GM12878 (cell line): ENCODE data around the gene CA9. TPM values are rescaled to one million over a fixed set of nuclear protein-coding genes. Genes with fewer than 3 reads are reported as not detected.

Experiments used
- ATAC-seq: fragments of 200-7000 bp; cut with Tn5 transposase; 3 replicates; pipeline ENCODE4 v1.9.1; 2020; ENCODE audit warnings: mild to moderate bottlenecking, moderate library complexity
- BruUV-seq: library from RNA; stranded (reverse); fragments of 400-500 nt; replicated peaks from 2 replicates; lab custom pipeline; 2021; lab: Mats Ljungman, UMichigan
- CTCF ChIA-PET: fragments of 300-600 bp; sonication (Branson Sonifier 250); formaldehyde crosslinking; extraction: SDS; loops from one replicate; lab custom pipeline; 2021; ENCODE audit warnings: inconsistent platforms; lab: Yijun Ruan, JAX
- POLR2A ChIA-PET: fragments of 350-600 bp; formaldehyde crosslinking; extraction: SDS; loops from one replicate; lab custom pipeline; 2021; ENCODE audit warnings: inconsistent platforms; lab: Charles Lee
- RAD21 ChIA-PET: fragments of 300-600 bp; sonication (Branson Sonifier 250); formaldehyde crosslinking; loops from one replicate; lab custom pipeline; 2023; ENCODE audit warnings: antibody characterized with exemption; ENCODE audit not compliant: unreplicated experiment; lab: Charles Lee
- SMC1A ChIA-PET: fragments of 300-600 bp; sonication (Branson Sonifier 250); formaldehyde crosslinking; loops from one replicate; lab custom pipeline; 2023; ENCODE audit not compliant: unreplicated experiment, uncharacterized antibody; lab: Charles Lee
- DNase-seq: peaks from one replicate; pipeline ENCODE4 v3.0.0-alpha.2; 2011; ENCODE audit warnings: low read depth, low spot score
- FAIRE-seq: peaks from 3 replicates; lab custom pipeline; 2011; peaks lifted over from hg19 to GRCh38; lab: Jason Lieb, UNC
- H2AFZ ChIP-seq: 2 replicates; pipeline ENCODE4 v1.6.0; 2011; ENCODE audit warnings: low read depth, low read length, control low read depth; ENCODE audit not compliant: control insufficient read depth
- H3K27ac ChIP-seq: 2 replicates; pipeline ENCODE4 v1.5.1; 2011; ENCODE audit warnings: control low read depth; ENCODE audit not compliant: control insufficient read depth, insufficient read depth
- H3K27me3 ChIP-seq, 2 experiments: replicated peaks in 1 of 2; 2 replicates each; pipeline versions ENCODE4 v1.6.0 to v1.6.1; 2011; ENCODE audit warnings: low read length in 1 of 2; ENCODE audit not compliant: control insufficient read depth in 2 of 2, insufficient read depth in 2 of 2
- H3K36me3 ChIP-seq, 2 experiments: 2 replicates each; pipeline ENCODE4 v1.5.1; 2011; ENCODE audit warnings: low read length in 1 of 2; ENCODE audit not compliant: control insufficient read depth in 2 of 2, insufficient read depth in 2 of 2
- H3K4me1 ChIP-seq: 2 replicates; pipeline ENCODE4 v1.6.1; 2011; ENCODE audit warnings: mild to moderate bottlenecking, low read length, moderate library complexity, mixed read lengths; ENCODE audit not compliant: control insufficient read depth, insufficient read depth
- H3K4me2 ChIP-seq: 2 replicates; pipeline ENCODE4 v1.6.0; 2011; ENCODE audit warnings: control low read depth; ENCODE audit not compliant: control insufficient read depth, insufficient read depth
- H3K4me3 ChIP-seq: fragments of 200-600 bp; sonication (generic); 2 replicates; pipeline ENCODE4 v1.5.1; 2016
- H3K79me2 ChIP-seq: 2 replicates; pipeline ENCODE4 v1.6.0; 2011; ENCODE audit warnings: low read length; ENCODE audit not compliant: control insufficient read depth, insufficient read depth
- H3K9ac ChIP-seq: 2 replicates; pipeline ENCODE4 v1.8.0; 2011; ENCODE audit warnings: low read length, control low read depth, mixed read lengths; ENCODE audit not compliant: control insufficient read depth, insufficient read depth
- H3K9me3 ChIP-seq: replicated peaks from 3 replicates; pipeline ENCODE4 v1.5.1; 2011; ENCODE audit warnings: mild to moderate bottlenecking, low read length; ENCODE audit not compliant: control insufficient read depth, insufficient read depth
- H4K20me1 ChIP-seq: 2 replicates; pipeline ENCODE4 v1.6.0; 2011; ENCODE audit not compliant: control insufficient read depth, insufficient read depth
- CHD1 ChIP-seq: IDR thresholded peaks from 2 replicates; pipeline ENCODE4 v1.6.1; 2012; ENCODE audit warnings: low read depth, low read length, improper control_type of control experiment
- CHD2 ChIP-seq: IDR thresholded peaks from 2 replicates; pipeline ENCODE4 v1.6.1; 2011; ENCODE audit warnings: low read depth, low read length, improper control_type of control experiment, borderline replicate concordance
- FOXM1 ChIP-seq: IDR thresholded peaks from 2 replicates; pipeline ENCODE4 v1.6.1; 2012; ENCODE audit warnings: low read depth, mild to moderate bottlenecking, inconsistent platforms, low read length, moderate library complexity
- IKZF1 ChIP-seq: fragments of 450-650 bp; conservative IDR thresholded peaks from 2 replicates; pipeline ENCODE4 v1.6.1; 2017; ENCODE audit warnings: antibody characterized with exemption, mild to moderate bottlenecking
- MEF2A ChIP-seq: IDR thresholded peaks from 2 replicates; pipeline ENCODE4 v1.6.1; 2011; ENCODE audit warnings: low read depth, mild to moderate bottlenecking, low read length, moderate library complexity; ENCODE audit not compliant: insufficient read depth
- NRF1 ChIP-seq: conservative IDR thresholded peaks from 2 replicates; pipeline ENCODE4 v1.6.1; 2011; ENCODE audit warnings: mild to moderate bottlenecking, low read depth, low read length, improper control_type of control experiment
- PAX5 ChIP-seq: IDR thresholded peaks from 2 replicates; pipeline ENCODE4 v1.6.1; 2011; ENCODE audit warnings: low read depth, low read length, borderline replicate concordance
- RBBP5 ChIP-seq: fragments of 200-600 bp; sonication (generic); conservative IDR thresholded peaks from 2 replicates; pipeline ENCODE4 v1.6.1; 2016
- RFX5 ChIP-seq: IDR thresholded peaks from 2 replicates; pipeline ENCODE4 v1.6.1; 2011; ENCODE audit warnings: low read depth, low read length, improper control_type of control experiment
- SP1 ChIP-seq: IDR thresholded peaks from one replicate; pipeline ENCODE4 v1.6.1; 2011; ENCODE audit warnings: low read depth, low read length
- ZNF622 ChIP-seq: fragments of 450-650 bp; IDR thresholded peaks from 2 replicates; pipeline ENCODE4 v1.6.1; 2017; ENCODE audit warnings: mild to moderate bottlenecking, inconsistent platforms
- WGBS: methylation state at CpG from one replicate; pipeline ENCODE4 v1.1.6; 2016; ENCODE audit warnings: low lambda C conversion rate; ENCODE audit not compliant: insufficient replicate concordance, insufficient coverage; ENCODE audit errors: missing lambda C conversion rate; 5-methylcytosine and 5-hydroxymethylcytosine counted together
- in situ Hi-C: fragments of 300-500 bp; cut with MboI; formaldehyde crosslinking; loops from 9 replicates; pipeline ENCODE4 v1.14.3; 2018; ENCODE audit warnings: mixed read lengths
- intact Hi-C: fragments of 100-400 bp; cut with micrococcal nuclease; formaldehyde crosslinking; loops from one replicate; pipeline ENCODE4 v1.14.2; 2022; ENCODE audit not compliant: unreplicated experiment
- polyA plus RNA-seq, 11 experiments: library from polyadenylated mRNA; depleted of rRNA in 4 of 11; unstranded in 6 of 11; stranded (reverse) in 5 of 11; fragments of >200 nt; fragmentation: Nextera tagmentation in 4 of 11; fragmentation: Illumina TruSeq in 1 of 11; extraction: Ambion mirVana in 4 of 11; extraction: Trizol in 1 of 11; gene quantifications; 1 replicate in 1 of 11; 2 replicates in 10 of 11; pipeline versions ENCODE4 v1.2.1 to v1.2.3, GENCODE V29; 2011 to 2016; ENCODE audit warnings: inconsistent platforms in 2 of 11, missing spikeins in 2 of 11, low read depth in 1 of 11
- total RNA-seq, 4 experiments: library from RNA; depleted of rRNA in 3 of 4; stranded (reverse); fragments of >200 nt in 3 of 4; fragmentation: Illumina TruSeq in 1 of 4; extraction: Trizol in 1 of 4; gene quantifications; 2 replicates each; pipeline versions ENCODE4 v1.2.1 to v1.2.3, GENCODE V29; 2013 to 2021
- TF ChIP-seq, protein P1 (sequence below): fragments of 450-650 bp; IDR thresholded peaks from 2 replicates; pipeline ENCODE4 v1.6.1; 2017; ENCODE audit warnings: mild to moderate bottlenecking, moderate library complexity
- TF ChIP-seq, protein P2 (sequence below): fragments of 450-650 bp; IDR thresholded peaks from 2 replicates; pipeline ENCODE4 v1.6.1; 2017; ENCODE audit warnings: mild to moderate bottlenecking, low read depth, inconsistent platforms; ENCODE audit not compliant: poor library complexity, severe bottlenecking

Gene CA9
- total and polyA plus RNA-seq, 10 of the 15 experiments (the other 5 are each of a cell fraction or from before 2014, with no cell fraction given) = 0.53 to 6.6 (median 1.2) TPM

DNA sequence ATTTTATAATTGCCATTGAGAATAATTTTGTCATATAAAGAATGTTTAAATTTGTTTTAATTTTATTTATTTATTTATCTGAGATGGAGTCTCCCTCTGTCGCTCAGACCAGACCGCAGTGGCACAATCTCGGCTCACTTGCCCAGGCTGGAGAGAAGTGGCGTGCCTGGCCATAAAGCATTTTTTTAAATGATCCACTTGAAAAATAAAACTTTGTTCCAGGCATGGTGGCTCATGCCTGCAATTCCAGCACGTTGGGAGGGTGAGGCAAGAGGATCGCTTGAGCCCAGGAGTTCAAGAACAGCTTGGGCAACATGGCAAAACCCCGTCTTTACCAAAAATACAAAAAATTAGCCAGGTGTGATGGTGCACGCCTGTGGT, 20.9 kb upstream of the CA9 start (continued):
- TF ChIP-seq, protein P1, sequence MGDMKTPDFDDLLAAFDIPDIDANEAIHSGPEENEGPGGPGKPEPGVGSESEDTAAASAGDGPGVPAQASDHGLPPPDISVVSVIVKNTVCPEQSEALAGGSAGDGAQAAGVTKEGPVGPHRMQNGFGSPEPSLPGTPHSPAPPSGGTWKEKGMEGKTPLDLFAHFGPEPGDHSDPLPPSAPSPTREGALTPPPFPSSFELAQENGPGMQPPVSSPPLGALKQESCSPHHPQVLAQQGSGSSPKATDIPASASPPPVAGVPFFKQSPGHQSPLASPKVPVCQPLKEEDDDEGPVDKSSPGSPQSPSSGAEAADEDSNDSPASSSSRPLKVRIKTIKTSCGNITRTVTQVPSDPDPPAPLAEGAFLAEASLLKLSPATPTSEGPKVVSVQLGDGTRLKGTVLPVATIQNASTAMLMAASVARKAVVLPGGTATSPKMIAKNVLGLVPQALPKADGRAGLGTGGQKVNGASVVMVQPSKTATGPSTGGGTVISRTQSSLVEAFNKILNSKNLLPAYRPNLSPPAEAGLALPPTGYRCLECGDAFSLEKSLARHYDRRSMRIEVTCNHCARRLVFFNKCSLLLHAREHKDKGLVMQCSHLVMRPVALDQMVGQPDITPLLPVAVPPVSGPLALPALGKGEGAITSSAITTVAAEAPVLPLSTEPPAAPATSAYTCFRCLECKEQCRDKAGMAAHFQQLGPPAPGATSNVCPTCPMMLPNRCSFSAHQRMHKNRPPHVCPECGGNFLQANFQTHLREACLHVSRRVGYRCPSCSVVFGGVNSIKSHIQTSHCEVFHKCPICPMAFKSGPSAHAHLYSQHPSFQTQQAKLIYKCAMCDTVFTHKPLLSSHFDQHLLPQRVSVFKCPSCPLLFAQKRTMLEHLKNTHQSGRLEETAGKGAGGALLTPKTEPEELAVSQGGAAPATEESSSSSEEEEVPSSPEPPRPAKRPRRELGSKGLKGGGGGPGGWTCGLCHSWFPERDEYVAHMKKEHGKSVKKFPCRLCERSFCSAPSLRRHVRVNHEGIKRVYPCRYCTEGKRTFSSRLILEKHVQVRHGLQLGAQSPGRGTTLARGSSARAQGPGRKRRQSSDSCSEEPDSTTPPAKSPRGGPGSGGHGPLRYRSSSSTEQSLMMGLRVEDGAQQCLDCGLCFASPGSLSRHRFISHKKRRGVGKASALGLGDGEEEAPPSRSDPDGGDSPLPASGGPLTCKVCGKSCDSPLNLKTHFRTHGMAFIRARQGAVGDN = no peak

GRCh38 chr9:35653611-35654010, 20.1 kb upstream of the CA9 start:
- in situ Hi-C loops (no loop called here), intact Hi-C loops (loop anchor here (10.0 kb wide), 1 partner anchor 171 kb away; the partner anchor contains the start of genes FAM221B and TMEM8B)
- ChIA-PET CTCF (interaction anchor here (1.6 kb wide), 1 partner anchor 42 kb away, joined by 3 read pairs; no protein-coding TSS in a partner anchor), POLR2A (interaction anchor here (0.6 to 11.1 kb wide), 4 partner anchors 33 to 907 kb away, joined by 3 to 127 read pairs (median 4); partner anchors contain the start of genes CREB3 and TLN1), RAD21 (interaction anchor here (0.7 to 9.6 kb wide), 4 partner anchors 12 to 1020 kb away, joined by 3 to 133 read pairs (median 3); partner anchors contain the start of genes ARHGEF39, CREB3 and TLN1), SMC1A (interaction anchor here (0.6 to 1.4 kb wide), 3 partner anchors 9 to 82 kb away, joined by 3 to 4 read pairs (median 3); no protein-coding TSS in a partner anchor)
- Histone ChIP-seq H3K36me3 (no peaks in the 10 kb centered on the region), H3K27ac (no peak overlapping the region), H3K9ac (no peak overlapping the region), H3K27me3 (no peaks in the 10 kb centered on the region), H3K79me2 (peaks cover 21% of the 10 kb centered on the region), H3K4me2 (no peak overlapping the region), H3K4me3 (no peak overlapping the region), H3K4me1 (peaks cover 22% of the 10 kb centered on the region), H3K9me3 (no peaks in the 10 kb centered on the region), H4K20me1 (no peaks in the 10 kb centered on the region), H2AFZ (no peak overlapping the region)
- DNase-seq (no peak), ATAC-seq (no peak), FAIRE-seq (no peak)
- no peak for TF ChIP-seq RBBP5
- TF ChIP-seq ZNF622 = no peak
- TF ChIP-seq, protein P2, sequence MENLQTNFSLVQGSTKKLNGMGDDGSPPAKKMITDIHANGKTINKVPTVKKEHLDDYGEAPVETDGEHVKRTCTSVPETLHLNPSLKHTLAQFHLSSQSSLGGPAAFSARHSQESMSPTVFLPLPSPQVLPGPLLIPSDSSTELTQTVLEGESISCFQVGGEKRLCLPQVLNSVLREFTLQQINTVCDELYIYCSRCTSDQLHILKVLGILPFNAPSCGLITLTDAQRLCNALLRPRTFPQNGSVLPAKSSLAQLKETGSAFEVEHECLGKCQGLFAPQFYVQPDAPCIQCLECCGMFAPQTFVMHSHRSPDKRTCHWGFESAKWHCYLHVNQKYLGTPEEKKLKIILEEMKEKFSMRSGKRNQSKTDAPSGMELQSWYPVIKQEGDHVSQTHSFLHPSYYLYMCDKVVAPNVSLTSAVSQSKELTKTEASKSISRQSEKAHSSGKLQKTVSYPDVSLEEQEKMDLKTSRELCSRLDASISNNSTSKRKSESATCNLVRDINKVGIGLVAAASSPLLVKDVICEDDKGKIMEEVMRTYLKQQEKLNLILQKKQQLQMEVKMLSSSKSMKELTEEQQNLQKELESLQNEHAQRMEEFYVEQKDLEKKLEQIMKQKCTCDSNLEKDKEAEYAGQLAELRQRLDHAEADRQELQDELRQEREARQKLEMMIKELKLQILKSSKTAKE = no peak
- TF ChIP-seq NRF1 = no peak
- TF ChIP-seq RFX5 = no peak
- TF ChIP-seq CHD1 = no peak
- no peak for TF ChIP-seq FOXM1
- TF ChIP-seq MEF2A = no peak
- TF ChIP-seq IKZF1 = no peak
- TF ChIP-seq CHD2 = no peak
- no peak for TF ChIP-seq SP1
- TF ChIP-seq PAX5 = no peak
- WGBS = 94% methylated on average over 1 of the region's 2 CpGs
- BruUV-seq = no TSS peak
